Esophagus muscularis mucosa (tissue), 4 donors: ENCODE measurements around the gene CACNB4. TPM values are rescaled to one million over a fixed set of nuclear protein-coding genes. Genes with fewer than 3 reads are reported as not detected.

Experiments used
- DNase-seq: peaks from one replicate; pipeline ENCODE4 v3.0.0-alpha.2; 2017; ENCODE audit errors: extremely low spot score
- H3K27ac ChIP-seq, 4 donors: fragments of 200-600 bp; sonication (generic); replicated peaks in 1 of 4; 1 replicate in 3 of 4; 2 replicates in 1 of 4; pipeline ENCODE4 v1.5.1; 2016 to 2019; ENCODE audit warnings: mild to moderate bottlenecking in 1 of 4
- H3K27me3 ChIP-seq, 4 donors: fragments of 200-600 bp; sonication (generic); one replicate each; pipeline versions ENCODE4 v1.5.1 to v1.6.0; 2016 to 2019
- H3K36me3 ChIP-seq, 4 donors: fragments of 200-600 bp; sonication (generic); one replicate each; pipeline ENCODE4 v1.5.1; 2016 to 2019
- H3K4me1 ChIP-seq, 4 donors: fragments of 200-600 bp; sonication (generic); one replicate each; pipeline ENCODE4 v1.5.1; 2016 to 2019
- H3K4me3 ChIP-seq, 4 donors: fragments of 200-600 bp; sonication (generic); 1 replicate in 2 of 4; 2 replicates in 2 of 4; pipeline ENCODE4 v1.5.1; 2016 to 2019; ENCODE audit warnings: mild to moderate bottlenecking in 4 of 4, moderate library complexity in 1 of 4
- H3K9me3 ChIP-seq, 4 donors: fragments of 200-600 bp; sonication (generic); 1 replicate in 3 of 4; 2 replicates in 1 of 4; pipeline ENCODE4 v1.5.1; 2016 to 2019
- EP300 ChIP-seq: sonication (generic); formaldehyde crosslinking; IDR thresholded peaks from one replicate; pipeline ENCODE4 v1.6.1; 2017; ENCODE audit warnings: antibody characterized with exemption
- POLR2A ChIP-seq: fragments of 450-650 bp; IDR thresholded peaks from one replicate; pipeline ENCODE4 v1.6.1; 2017; ENCODE audit warnings: antibody characterized with exemption, moderate library complexity, mild to moderate bottlenecking, low read depth
- POLR2AphosphoS5 ChIP-seq, 2 donors: sonication (generic); formaldehyde crosslinking; IDR thresholded peaks; one replicate each; pipeline ENCODE4 v1.6.1; 2017; ENCODE audit warnings: antibody characterized with exemption in 2 of 2
- WGBS: methylation state at CpG from one replicate; pipeline ENCODE4 v1.1.5; 2018; 5-methylcytosine and 5-hydroxymethylcytosine counted together
- intact Hi-C: fragments of 100-400 bp; cut with DNase I; formaldehyde crosslinking; loops from one replicate; pipeline ENCODE4 v1.15.1; 2023
- total RNA-seq, 4 donors: library from RNA; depleted of rRNA; stranded (reverse); fragments of >200 nt; gene quantifications; one replicate each; pipeline versions ENCODE4 v1.1.0 to v1.2.1, GENCODE V29; 2016
- TF ChIP-seq, protein P1 (sequence below), 3 experiments: fragments of 200-600 bp in 2 of 3; fragments of 450-650 bp in 1 of 3; sonication (generic) in 2 of 3; IDR thresholded peaks; one replicate each; pipeline ENCODE4 v1.5.1; 2017 to 2019; ENCODE audit warnings: antibody characterized with exemption in 3 of 3, mild to moderate bottlenecking in 2 of 3, moderate library complexity in 1 of 3

Gene CACNB4
- total RNA-seq, result 1 to 10 TPM; 1.7 to 3.5 (median 2.3) TPM

DNA sequence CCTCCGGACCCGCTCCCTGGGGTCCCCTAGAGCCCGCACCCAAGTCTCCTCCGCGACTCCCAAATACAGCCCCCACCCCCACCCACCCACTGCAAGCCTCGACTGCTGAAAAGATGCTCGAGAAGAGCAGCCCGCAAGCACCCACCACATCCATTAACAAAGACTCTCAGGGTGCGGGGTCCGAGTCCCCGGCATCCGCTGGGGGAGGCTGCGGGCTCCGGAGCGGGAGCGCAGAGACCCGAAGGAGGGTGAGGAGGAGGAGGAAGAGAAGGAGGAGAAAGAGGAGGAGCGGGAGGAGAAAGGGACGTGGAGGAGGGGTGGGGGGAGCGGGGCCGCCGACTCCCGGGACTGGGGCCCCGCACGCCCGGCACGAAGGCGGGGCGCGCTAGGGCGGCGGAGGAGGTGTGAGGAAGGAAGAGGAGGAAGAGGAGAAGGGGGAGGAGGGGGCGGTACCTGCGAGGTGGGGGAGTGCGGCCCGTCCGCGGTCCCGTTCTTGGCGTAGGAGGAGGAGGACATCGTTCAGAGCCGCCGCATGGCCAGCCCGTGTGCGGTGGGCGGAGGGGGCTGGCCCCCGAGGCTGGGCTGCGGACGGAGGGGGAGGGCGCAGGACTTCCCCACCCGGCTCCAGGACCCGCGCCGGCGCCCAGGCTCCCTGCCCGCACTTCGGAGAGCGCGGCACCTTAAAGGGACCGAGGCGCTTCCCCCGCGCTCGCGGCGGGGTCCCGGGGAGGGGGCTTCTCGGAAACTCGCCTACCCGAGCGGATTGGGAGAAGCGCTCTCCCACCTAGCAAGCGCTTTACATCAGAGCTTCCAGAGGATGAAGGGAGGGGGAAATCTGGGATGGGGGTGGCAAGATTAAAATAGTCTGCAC is at the start of gene CACNB4:
CACNB4 (minus strand) TSS at position 549 of the 871 bp plus-strand sequence.
- under 1% methylated on average over 49 of the region's 73 CpGs for WGBS

DNA sequence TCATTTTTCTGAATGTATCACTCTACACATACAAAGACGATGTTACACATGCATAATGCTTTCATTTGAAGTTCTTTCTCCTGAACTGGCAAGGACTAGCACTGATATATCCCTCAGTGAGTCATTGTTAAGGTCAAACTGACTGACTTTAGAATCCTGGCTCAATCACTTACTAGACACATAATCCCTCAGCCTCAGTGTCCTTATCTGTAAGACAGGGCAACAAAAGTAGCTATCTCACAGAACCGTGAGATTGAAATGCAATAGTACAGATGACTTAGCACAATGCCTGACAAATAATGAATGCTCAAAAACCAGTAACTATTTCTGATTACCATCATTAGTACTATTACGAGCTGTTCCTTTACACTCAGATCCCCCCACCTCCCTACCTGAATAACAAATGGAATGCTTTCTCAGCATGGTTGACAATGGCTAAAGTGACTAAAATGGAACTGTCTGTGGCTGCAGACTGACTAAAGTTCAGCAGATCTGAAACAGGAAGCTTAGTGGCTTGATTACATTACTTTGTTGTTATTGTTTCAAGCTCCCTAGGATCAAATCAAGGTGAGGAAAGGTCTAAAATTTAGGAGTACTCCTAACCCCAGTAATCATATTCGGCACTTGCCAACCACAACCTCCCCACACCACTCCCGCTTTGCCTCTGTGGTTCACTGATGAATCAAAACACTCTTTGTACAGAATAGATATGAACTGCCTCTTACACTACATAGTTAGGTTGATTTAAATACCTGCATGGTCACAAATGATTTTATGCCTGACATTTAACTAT is 35.8 kb upstream of the CACNB4 start:
- H3K27me3 ChIP-seq, result no peaks in the 10 kb centered on the region
- no peak overlapping the region for H3K27ac ChIP-seq
- H3K4me1 ChIP-seq, result peaks cover 0 to 12% (median 5%) of the 10 kb centered on the region in 4 donors
- H3K4me3 ChIP-seq, result no peak overlapping the region
- TF ChIP-seq EP300 (no peak), POLR2AphosphoS5 (IDR thresholded peaks at IDR 0.05) (no peak), POLR2A (no peak)
- TF ChIP-seq, protein P1, sequence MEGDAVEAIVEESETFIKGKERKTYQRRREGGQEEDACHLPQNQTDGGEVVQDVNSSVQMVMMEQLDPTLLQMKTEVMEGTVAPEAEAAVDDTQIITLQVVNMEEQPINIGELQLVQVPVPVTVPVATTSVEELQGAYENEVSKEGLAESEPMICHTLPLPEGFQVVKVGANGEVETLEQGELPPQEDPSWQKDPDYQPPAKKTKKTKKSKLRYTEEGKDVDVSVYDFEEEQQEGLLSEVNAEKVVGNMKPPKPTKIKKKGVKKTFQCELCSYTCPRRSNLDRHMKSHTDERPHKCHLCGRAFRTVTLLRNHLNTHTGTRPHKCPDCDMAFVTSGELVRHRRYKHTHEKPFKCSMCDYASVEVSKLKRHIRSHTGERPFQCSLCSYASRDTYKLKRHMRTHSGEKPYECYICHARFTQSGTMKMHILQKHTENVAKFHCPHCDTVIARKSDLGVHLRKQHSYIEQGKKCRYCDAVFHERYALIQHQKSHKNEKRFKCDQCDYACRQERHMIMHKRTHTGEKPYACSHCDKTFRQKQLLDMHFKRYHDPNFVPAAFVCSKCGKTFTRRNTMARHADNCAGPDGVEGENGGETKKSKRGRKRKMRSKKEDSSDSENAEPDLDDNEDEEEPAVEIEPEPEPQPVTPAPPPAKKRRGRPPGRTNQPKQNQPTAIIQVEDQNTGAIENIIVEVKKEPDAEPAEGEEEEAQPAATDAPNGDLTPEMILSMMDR (IDR thresholded peaks at IDR 0.05), result no peak
- H3K36me3 ChIP-seq, result peaks cover 0 to 15% (median 8%) of the 10 kb centered on the region in 4 donors
- 92% methylated on average over 5 of the region's 5 CpGs for WGBS
- intact Hi-C loops, result no loop called here
- H3K9me3 ChIP-seq, result no peaks in the 10 kb centered on the region
- DNase-seq, result no peak

More for the DNA sequence above, at the start of gene CACNB4:
- H3K36me3 ChIP-seq, result no peaks in the 10 kb centered on the region
- H3K27ac ChIP-seq, result peak within 1 kb of the TSS; percentile 60 to 75 (median 64)
- DNase-seq, result no peak
- H3K4me1 ChIP-seq, result peaks cover 17 to 34% (median 28%) of the 10 kb centered on the region in 4 donors
- no peak for TF ChIP-seq POLR2AphosphoS5 (IDR thresholded peaks at IDR 0.05)
- TF ChIP-seq, protein P1 (IDR thresholded peaks at IDR 0.05), result no peak
- no peak for TF ChIP-seq POLR2A
- TF ChIP-seq EP300, result no peak
- peak within 1 kb of the TSS; percentile 60 to 79 (median 68) for H3K4me3 ChIP-seq
- no peaks in the 10 kb centered on the region for H3K9me3 ChIP-seq
- intact Hi-C loops, result loop anchor here (5.0 kb wide), 1 partner anchor 61 kb away; no protein-coding TSS in a partner anchor
- peaks cover 0 to 39% (median 8%) of the 10 kb centered on the region in 4 donors for H3K27me3 ChIP-seq

DNA sequence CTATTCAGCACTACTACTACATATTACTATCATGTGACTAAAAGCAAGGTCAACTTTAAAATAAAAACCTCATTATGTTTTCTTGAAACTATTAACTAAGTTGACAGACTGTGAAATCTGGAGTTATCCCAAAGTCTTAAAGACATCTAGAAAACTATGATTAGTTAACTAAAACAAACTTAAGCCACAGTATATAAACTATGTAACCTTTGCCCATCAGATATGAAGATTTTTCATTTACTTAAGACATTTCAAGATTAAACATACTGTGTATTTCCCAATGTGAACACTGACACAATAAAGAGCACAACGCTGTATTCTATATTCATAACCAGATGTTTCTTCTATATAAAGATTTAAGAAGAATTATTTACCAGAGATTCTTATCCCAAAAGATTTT is 33.5 kb upstream of the CACNB4 start:
- no peaks in the 10 kb centered on the region for H3K27me3 ChIP-seq
- no peak overlapping the region for H3K27ac ChIP-seq
- peaks cover 0 to 23% (median 18%) of the 10 kb centered on the region in 4 donors for H3K36me3 ChIP-seq
- intact Hi-C loops, result no loop called here
- H3K9me3 ChIP-seq, result no peaks in the 10 kb centered on the region
- whole genome bisulfite sequencing, result 63% methylated on average over 1 of the region's 1 CpG
- no peak for DNase-seq
- no peak overlapping the region for H3K4me3 ChIP-seq
- TF ChIP-seq, protein P1 (IDR thresholded peaks at IDR 0.05), result no peak
- peaks cover 0 to 12% (median 5%) of the 10 kb centered on the region in 4 donors for H3K4me1 ChIP-seq

DNA sequence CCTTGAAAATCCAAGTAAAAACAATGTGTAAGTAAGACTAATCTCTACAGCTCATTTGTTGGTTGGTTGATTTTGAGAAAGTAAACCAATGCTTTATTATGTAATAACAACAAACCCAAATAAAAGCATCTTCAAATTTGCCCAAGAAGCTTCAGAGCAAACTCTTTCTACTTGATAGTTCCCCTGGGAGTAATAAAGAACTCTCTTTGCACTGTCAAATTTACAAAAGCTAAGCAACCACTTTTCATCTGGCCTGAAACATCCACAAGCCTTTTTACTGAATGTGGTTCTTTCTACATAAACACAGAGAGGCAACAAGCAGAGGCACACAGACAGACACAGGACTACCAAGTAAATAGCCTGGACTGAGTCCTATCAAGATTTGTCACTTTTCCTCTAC is 28.8 kb upstream of the CACNB4 start:
- Histone ChIP-seq H3K27ac (no peak overlapping the region), H3K4me1 (peaks cover 0 to 4% (median 0%) of the 10 kb centered on the region in 4 donors), H3K36me3 (peaks cover 5 to 59% (median 41%) of the 10 kb centered on the region in 4 donors), H3K9me3 (no peaks in the 10 kb centered on the region), H3K27me3 (no peaks in the 10 kb centered on the region), H3K4me3 (no peak overlapping the region)
- DNase-seq, result no peak
- intact Hi-C loops, result no loop called here
- TF ChIP-seq, protein P1 (IDR thresholded peaks at IDR 0.05), result no peak
- TF ChIP-seq EP300, result no peak
- no peak for TF ChIP-seq POLR2A
- no peak for TF ChIP-seq POLR2AphosphoS5 (IDR thresholded peaks at IDR 0.05)
